Smooth muscle cell (in vitro differentiated cells): ENCODE measurements around the gene SLC6A8. TPM values are rescaled to one million over a fixed set of nuclear protein-coding genes. Genes with fewer than 3 reads are reported as not detected.
A peak's percentile ranks its signal among the peaks of the same experiment; 100 is the strongest.

Experiments used
- DNase-seq: peaks from one replicate; lab custom pipeline; 2025; ENCODE audit not compliant: unreplicated experiment; lab: John Stamatoyannopoulos, UW
- H2AFZ ChIP-seq: fragments of 200-600 bp; sonication (generic); 2 replicates; pipeline ENCODE4 v1.6.0; 2016; ENCODE audit warnings: antibody characterized with exemption, low read depth, mild to moderate bottlenecking
- H3F3A ChIP-seq: fragments of 200-600 bp; sonication (generic); 2 replicates; pipeline ENCODE4 v1.6.0; 2017; ENCODE audit warnings: antibody characterized with exemption, low read depth
- H3K27ac ChIP-seq: fragments of 200-600 bp; sonication (generic); 2 replicates; pipeline ENCODE4 v1.5.1; 2016; ENCODE audit warnings: low read depth, mild to moderate bottlenecking
- H3K27me3 ChIP-seq: fragments of 200-600 bp; sonication (generic); 2 replicates; pipeline ENCODE4 v1.6.1; 2016; ENCODE audit warnings: low read depth, mild to moderate bottlenecking
- H3K36me3 ChIP-seq: fragments of 200-600 bp; sonication (generic); 2 replicates; pipeline ENCODE4 v1.5.1; 2016; ENCODE audit warnings: low read depth
- H3K4me1 ChIP-seq: fragments of 200-600 bp; sonication (generic); 2 replicates; pipeline ENCODE4 v1.5.1; 2016; ENCODE audit warnings: low read depth
- H3K4me2 ChIP-seq: fragments of 200-600 bp; sonication (generic); 2 replicates; pipeline ENCODE4 v1.6.0; 2016; ENCODE audit warnings: mild to moderate bottlenecking
- H3K4me3 ChIP-seq: fragments of 200-600 bp; sonication (generic); 2 replicates; pipeline ENCODE4 v1.5.1; 2016; ENCODE audit warnings: mild to moderate bottlenecking
- H3K79me2 ChIP-seq: fragments of 200-600 bp; sonication (generic); 2 replicates; pipeline ENCODE4 v1.6.0; 2016; ENCODE audit warnings: low read depth, mild to moderate bottlenecking
- H3K9ac ChIP-seq: fragments of 200-600 bp; sonication (generic); 2 replicates; pipeline ENCODE4 v1.6.0; 2016; ENCODE audit warnings: low read depth
- H3K9me3 ChIP-seq: fragments of 200-600 bp; sonication (generic); replicated peaks from 2 replicates; pipeline ENCODE4 v1.5.1; 2016; ENCODE audit warnings: low read depth
- H4K20me1 ChIP-seq: fragments of 200-600 bp; sonication (generic); 2 replicates; pipeline ENCODE4 v1.6.0; 2016; ENCODE audit warnings: low read depth
- CTCF ChIP-seq: fragments of 200-600 bp; sonication (generic); IDR thresholded peaks from 2 replicates; pipeline ENCODE4 v1.5.1; 2017; ENCODE audit warnings: borderline replicate concordance, mild to moderate bottlenecking, antibody characterized with exemption; ENCODE audit not compliant: insufficient read depth, poor library complexity, severe bottlenecking
- WGBS: methylation state at CpG from one replicate; pipeline ENCODE4 v1.1.7; 2016; ENCODE audit warnings: low lambda C conversion rate; 5-methylcytosine and 5-hydroxymethylcytosine counted together
- polyA plus RNA-seq: library from polyadenylated mRNA; unstranded; fragments of >200 nt; fragmentation: Nextera tagmentation; extraction: Ambion mirVana; gene quantifications from 2 replicates; pipeline ENCODE4 v1.2.1, GENCODE V29; 2016
- total RNA-seq: library from RNA; depleted of rRNA; stranded (reverse); fragments of >200 nt; gene quantifications from 2 replicates; pipeline ENCODE4 v1.2.3, GENCODE V29; 2014

SLC6A8 gene
- total and polyA plus RNA-seq, 2 experiments from 2014 or later: 45.2 to 98.1 TPM

DNA sequence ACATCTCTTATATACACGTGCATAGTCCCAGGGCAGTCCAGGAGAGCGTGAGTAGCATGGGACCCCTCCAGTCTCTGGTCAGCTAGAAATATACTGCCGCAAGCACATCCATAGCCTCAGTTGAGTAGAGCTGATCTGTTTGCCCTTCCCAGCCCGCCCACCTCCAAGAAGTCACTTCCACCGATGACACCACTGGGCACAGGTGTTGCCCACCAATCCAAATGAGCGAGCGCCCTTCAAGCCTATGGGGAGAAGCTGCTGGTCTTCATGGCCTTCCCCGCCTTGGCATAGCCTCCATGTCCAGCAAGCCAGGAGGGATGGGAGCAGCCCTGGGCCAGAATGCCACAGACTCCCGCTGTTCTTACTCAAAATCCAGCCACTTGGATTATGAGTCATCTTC, 30.6 kb upstream of the SLC6A8 start:
- Histone ChIP-seq H3K27ac (no peak overlapping the region), H3K36me3 (no peaks in the 10 kb centered on the region), H3K9ac (no peak overlapping the region), H3K4me3 (no peak overlapping the region), H4K20me1 (no peaks in the 10 kb centered on the region), H3F3A (no peaks in the 10 kb centered on the region), H3K9me3 (no peaks in the 10 kb centered on the region), H3K79me2 (no peaks in the 10 kb centered on the region), H2AFZ (no peak overlapping the region), H3K4me1 (no peaks in the 10 kb centered on the region), H3K4me2 (no peak overlapping the region), H3K27me3 (peaks cover 13% of the 10 kb centered on the region)
- no peak for TF ChIP-seq CTCF
- no peak for DNase-seq
- 79% methylated on average over 9 of the region's 9 CpGs for WGBS

DNA sequence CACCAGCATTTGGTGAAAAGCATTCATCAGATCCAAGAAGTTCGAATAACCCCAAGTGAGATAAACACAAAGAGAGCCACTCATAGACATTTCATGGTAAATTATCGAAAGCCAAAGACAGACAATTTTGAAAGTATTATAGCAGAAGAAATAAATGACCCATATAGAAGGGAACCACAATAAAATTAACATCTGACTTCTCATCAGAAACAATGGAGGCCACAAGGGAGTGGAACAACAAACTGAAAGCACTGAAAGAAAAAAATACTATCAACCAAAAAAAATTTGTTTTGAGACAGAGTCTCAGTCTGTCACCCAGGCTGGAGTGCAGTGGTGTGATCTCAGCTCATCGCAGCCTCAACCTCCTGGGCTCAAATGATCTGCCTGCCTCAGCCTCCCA, 28.5 kb upstream of the SLC6A8 start:
- Histone ChIP-seq H3K4me2 (no peak overlapping the region), H2AFZ (no peak overlapping the region), H3K79me2 (no peaks in the 10 kb centered on the region), H3K9me3 (no peaks in the 10 kb centered on the region), H3K9ac (no peak overlapping the region), H3K4me3 (no peak overlapping the region), H3K27ac (no peak overlapping the region), H3K36me3 (no peaks in the 10 kb centered on the region), H3F3A (no peaks in the 10 kb centered on the region), H4K20me1 (no peaks in the 10 kb centered on the region), H3K4me1 (no peaks in the 10 kb centered on the region), H3K27me3 (peaks cover 25% of the 10 kb centered on the region)
- TF ChIP-seq CTCF: no peak
- DNase-seq: no peak
- 89% methylated on average over 3 of the region's 3 CpGs for WGBS

DNA sequence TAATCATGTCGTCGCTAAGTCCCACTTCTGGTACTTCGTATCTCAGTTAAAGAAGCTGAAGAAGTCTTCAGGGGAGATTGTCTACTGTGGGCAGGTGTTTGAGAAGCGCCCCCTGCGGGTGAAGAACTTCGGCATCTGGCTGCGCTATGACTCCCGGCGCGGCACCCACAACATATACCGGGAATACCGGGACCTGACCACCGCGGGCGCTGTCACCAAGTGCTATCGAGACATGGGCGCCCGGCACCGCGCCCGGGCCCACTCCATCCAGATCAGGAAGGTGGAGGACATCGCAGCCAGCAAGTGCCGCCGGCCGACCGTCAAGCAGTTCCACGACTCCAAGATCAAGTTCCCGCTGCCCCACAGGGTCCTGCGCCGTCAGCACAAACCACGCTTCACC, 25.5 kb upstream of the SLC6A8 start:
- WGBS: 51% methylated on average over 31 of the region's 31 CpGs
- DNase-seq: no peak
- Histone ChIP-seq H3F3A (no peaks in the 10 kb centered on the region), H3K4me2 (peak overlapping the region; percentile 40), H4K20me1 (no peaks in the 10 kb centered on the region), H3K27ac (no peak overlapping the region), H3K9ac (no peak overlapping the region), H3K27me3 (peaks cover 33% of the 10 kb centered on the region), H2AFZ (no peak overlapping the region), H3K4me1 (no peaks in the 10 kb centered on the region), H3K9me3 (no peaks in the 10 kb centered on the region), H3K79me2 (no peaks in the 10 kb centered on the region), H3K4me3 (peak overlapping the region; percentile 26), H3K36me3 (no peaks in the 10 kb centered on the region)
- TF ChIP-seq CTCF: peak; percentile 42

DNA sequence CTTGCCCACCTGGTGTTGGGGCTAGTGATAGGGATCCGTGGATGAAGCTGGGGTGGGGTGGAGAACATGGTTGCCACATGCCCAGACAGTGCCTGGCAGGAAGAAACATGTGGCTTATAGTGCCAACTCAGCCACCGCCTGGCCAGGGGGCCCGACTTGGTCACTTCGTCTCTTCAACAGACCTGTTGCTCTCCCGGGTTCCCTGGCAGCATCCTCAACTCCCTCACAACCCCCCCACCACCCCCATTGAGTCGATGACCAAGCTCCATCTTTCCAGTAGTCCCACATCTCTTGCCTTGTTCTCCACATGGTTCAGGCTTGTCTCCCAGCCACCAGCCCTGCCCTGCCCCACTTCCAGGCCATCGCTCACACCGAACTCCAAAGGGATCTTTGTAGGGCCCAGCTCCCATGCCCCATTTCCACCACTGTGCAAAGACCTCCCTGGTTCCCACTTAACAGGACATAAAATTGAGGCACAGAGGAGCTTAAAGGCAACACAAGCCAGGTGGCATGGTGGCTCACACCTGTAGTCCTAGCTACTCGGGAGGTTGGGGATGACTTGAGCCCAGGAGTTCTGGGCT, 21.9 kb upstream of the SLC6A8 start:
- H3K4me1 ChIP-seq: no peaks in the 10 kb centered on the region
- H3K79me2 ChIP-seq: no peaks in the 10 kb centered on the region
- H3K27ac ChIP-seq: no peak overlapping the region
- WGBS: 90% methylated on average over 9 of the region's 9 CpGs
- TF ChIP-seq CTCF: no peak
- H3K4me3 ChIP-seq: no peak overlapping the region
- H3F3A ChIP-seq: no peaks in the 10 kb centered on the region
- no peak overlapping the region for H2AFZ ChIP-seq
- no peak overlapping the region for H3K4me2 ChIP-seq
- H3K9ac ChIP-seq: no peak overlapping the region
- H4K20me1 ChIP-seq: no peaks in the 10 kb centered on the region
- peaks cover 33% of the 10 kb centered on the region for H3K27me3 ChIP-seq
- H3K9me3 ChIP-seq: no peaks in the 10 kb centered on the region
- no peaks in the 10 kb centered on the region for H3K36me3 ChIP-seq
- DNase-seq: no peak
